IMR-90 (cell line): ENCODE results near the gene ZNF521. TPM values are rescaled to one million over a fixed set of nuclear protein-coding genes. Genes with fewer than 3 reads are reported as not detected.
A peak's percentile ranks its signal among the peaks of the same experiment; 100 is the strongest.

ENCODE experiments used
- ATAC-seq: fragments of 200-7000 bp; cut with Tn5 transposase; 2 replicates; pipeline ENCODE4 v1.9.1; 2020; ENCODE audit warnings: low read depth, mild to moderate bottlenecking, moderate library complexity
- BruUV-seq: library from RNA; stranded (reverse); fragments of 400-500 nt; replicated peaks from 2 replicates; lab custom pipeline; 2021; lab: Mats Ljungman, UMichigan
- CTCF ChIA-PET: fragments of 300-600 bp; formaldehyde crosslinking; extraction: SDS; loops from one replicate; lab custom pipeline; 2021; ENCODE audit warnings: antibody characterized with exemption; lab: Yijun Ruan, JAX
- POLR2A ChIA-PET: fragments of 300-600 bp; sonication (Branson Sonifier 250); formaldehyde crosslinking; loops from one replicate; lab custom pipeline; 2022; ENCODE audit warnings: antibody characterized with exemption; ENCODE audit not compliant: unreplicated experiment; lab: Charles Lee
- DNase-seq: peaks from one replicate; pipeline ENCODE4 v3.0.0; 2013
- H2AFZ ChIP-seq: replicated peaks from 2 replicates; pipeline ENCODE3; 2013; ENCODE audit warnings: low read length, mild to moderate bottlenecking; ENCODE audit not compliant: poor library complexity
- H2AK5ac ChIP-seq: 2 replicates; pipeline ENCODE4 v1.6.1; 2013; ENCODE audit warnings: low read depth, low read length, inconsistent platforms
- H2AK9ac ChIP-seq: replicated peaks from 2 replicates; pipeline ENCODE3; 2013; ENCODE audit warnings: mild to moderate bottlenecking, low read depth, low read length, moderate library complexity; ENCODE audit not compliant: poor library complexity
- H2BK120ac ChIP-seq: 2 replicates; pipeline ENCODE4 v1.6.1; 2013; ENCODE audit warnings: low read depth, low read length, inconsistent platforms
- H2BK15ac ChIP-seq: 3 replicates; pipeline ENCODE4 v1.6.1; 2013; ENCODE audit warnings: low read depth, low read length, inconsistent platforms
- H2BK20ac ChIP-seq: 2 replicates; pipeline ENCODE4 v1.6.1; 2013; ENCODE audit warnings: low read depth, mild to moderate bottlenecking, inconsistent platforms, low read length, moderate library complexity
- H2BK5ac ChIP-seq: 2 replicates; pipeline ENCODE4 v1.6.1; 2013; ENCODE audit warnings: mild to moderate bottlenecking, low read depth, low read length, inconsistent platforms; ENCODE audit not compliant: poor library complexity, severe bottlenecking
- H3K14ac ChIP-seq: replicated peaks from 2 replicates; pipeline ENCODE4 v1.6.1; 2013; ENCODE audit warnings: low read depth, low read length, inconsistent platforms
- H3K18ac ChIP-seq: 2 replicates; pipeline ENCODE4 v1.6.1; 2013; ENCODE audit warnings: low read depth, low read length, control low read depth
- H3K23ac ChIP-seq: 2 replicates; pipeline ENCODE4 v1.6.1; 2013; ENCODE audit warnings: low read depth, low read length, inconsistent platforms
- H3K27ac ChIP-seq: 2 replicates; pipeline ENCODE4 v1.5.1; 2013; ENCODE audit warnings: mild to moderate bottlenecking, control low read depth, low read length; ENCODE audit not compliant: insufficient read depth
- H3K27me3 ChIP-seq: 2 replicates; pipeline ENCODE4 v1.6.1; 2013; ENCODE audit warnings: low read length; ENCODE audit not compliant: control insufficient read depth, insufficient read depth
- H3K36me3 ChIP-seq: 2 replicates; pipeline ENCODE4 v1.6.1; 2013; ENCODE audit warnings: low read length, mixed read lengths; ENCODE audit not compliant: control insufficient read depth, insufficient read depth
- H3K4ac ChIP-seq: 2 replicates; pipeline ENCODE4 v1.6.1; 2013; ENCODE audit warnings: low read depth, low read length, inconsistent platforms
- H3K4me1 ChIP-seq: 2 replicates; pipeline ENCODE4 v1.6.1; 2013; ENCODE audit warnings: low read length, mixed read lengths; ENCODE audit not compliant: control insufficient read depth, insufficient read depth
- H3K4me2 ChIP-seq: 2 replicates; pipeline ENCODE4 v1.6.1; 2013; ENCODE audit warnings: low read depth, mild to moderate bottlenecking, control low read depth, low read length, moderate library complexity
- H3K4me3 ChIP-seq: 2 replicates; pipeline ENCODE4 v1.5.1; 2013; ENCODE audit warnings: low read depth, mild to moderate bottlenecking, control low read depth, low read length, moderate library complexity; ENCODE audit not compliant: insufficient read depth
- H3K56ac ChIP-seq: 2 replicates; pipeline ENCODE4 v1.6.1; 2013; ENCODE audit warnings: low read length, inconsistent platforms; ENCODE audit not compliant: insufficient read depth; ENCODE audit errors: extremely low read depth
- H3K79me1 ChIP-seq, 2 experiments: 2 replicates each; pipeline ENCODE4 v1.6.1; 2013; ENCODE audit warnings: low read length in 2 of 2, inconsistent platforms in 1 of 2, low read depth in 1 of 2
- H3K9ac ChIP-seq: 2 replicates; pipeline ENCODE4 v1.6.1; 2013; ENCODE audit warnings: low read depth, low read length, control low read depth
- H3K9me1 ChIP-seq: 2 replicates; pipeline ENCODE4 v1.6.1; 2013; ENCODE audit warnings: low read length, inconsistent platforms; ENCODE audit not compliant: insufficient read depth
- H3K9me3 ChIP-seq: 2 replicates; pipeline ENCODE4 v1.6.1; 2013; ENCODE audit warnings: low read length; ENCODE audit not compliant: control insufficient read depth, insufficient read depth
- H4K20me1 ChIP-seq: 2 replicates; pipeline ENCODE4 v1.6.1; 2013; ENCODE audit warnings: low read length, inconsistent platforms; ENCODE audit not compliant: insufficient read depth
- H4K5ac ChIP-seq: 2 replicates; pipeline ENCODE4 v1.6.1; 2013; ENCODE audit warnings: mild to moderate bottlenecking, low read depth, low read length, control low read depth
- H4K8ac ChIP-seq, 2 experiments: 2 replicates each; pipeline ENCODE4 v1.6.1; 2013; ENCODE audit warnings: low read depth in 2 of 2, low read length in 2 of 2, control low read depth in 1 of 2, inconsistent platforms in 1 of 2
- H4K91ac ChIP-seq: 2 replicates; pipeline ENCODE4 v1.6.1; 2013; ENCODE audit warnings: low read depth, low read length, inconsistent platforms; ENCODE audit not compliant: insufficient read depth
- CEBPB ChIP-seq: IDR thresholded peaks from 2 replicates; pipeline ENCODE4 v1.6.1; 2012; ENCODE audit warnings: low read depth, low read length, improper control_type of control experiment
- ELK1 ChIP-seq: fragments of 150-350 bp; IDR thresholded peaks from 2 replicates; pipeline ENCODE4 v1.6.1; 2016; ENCODE audit warnings: low read depth, mild to moderate bottlenecking, low read length, moderate library complexity, borderline replicate concordance
- MAFK ChIP-seq: IDR thresholded peaks from 2 replicates; pipeline ENCODE4 v1.6.1; 2012; ENCODE audit warnings: low read depth, low read length, improper control_type of control experiment
- MAZ ChIP-seq: IDR thresholded peaks from 2 replicates; pipeline ENCODE4 v1.6.1; 2012; ENCODE audit warnings: low read depth, mild to moderate bottlenecking, low read length, improper control_type of control experiment, moderate library complexity, borderline replicate concordance
- SMC3 ChIP-seq: fragments of 150-350 bp; IDR thresholded peaks from 2 replicates; pipeline ENCODE4 v1.6.1; 2016; ENCODE audit warnings: low read depth, mild to moderate bottlenecking, antibody characterized with exemption, low read length, moderate library complexity
- WGBS, 2 experiments: methylation state at CpG; one replicate each; pipeline versions ENCODE4 v1.1.5 to v1.1.7; 2013; ENCODE audit warnings: missing lambda C conversion rate in 2 of 2; ENCODE audit not compliant: insufficient read length in 1 of 2; ENCODE audit errors: extremely low coverage in 2 of 2; 5-methylcytosine and 5-hydroxymethylcytosine counted together
- dilution Hi-C: fragments of 300-500 bp; cut with HindIII; formaldehyde crosslinking; loops from one replicate; pipeline ENCODE4 v1.14.3; 2018; ENCODE audit warnings: low sequenced_read_pairs; ENCODE audit not compliant: unreplicated experiment
- in situ Hi-C: fragments of 300-500 bp; cut with MboI; formaldehyde crosslinking; loops from 3 replicates; pipeline ENCODE4 v1.14.3; 2019; ENCODE audit warnings: low sequenced_read_pairs, inconsistent platforms, mixed read lengths
- intact Hi-C: fragments of 100-400 bp; cut with micrococcal nuclease; formaldehyde crosslinking; loops from 2 replicates; pipeline ENCODE4 v1.10.0; 2022
- polyA plus RNA-seq, 3 experiments: library from polyadenylated mRNA; depleted of rRNA; stranded (reverse); fragments of >200 nt; gene quantifications; 2 replicates each; pipeline ENCODE4 v1.2.3, GENCODE V29; 2012; ENCODE audit warnings: low replicate concordance in 1 of 3
- total RNA-seq: library from RNA; depleted of rRNA; stranded (reverse); fragments of >200 nt; gene quantifications from 2 replicates; pipeline ENCODE4 v1.2.3, GENCODE V29; 2012

ZNF521 gene
- total and polyA plus RNA-seq, 2 of the 4 experiments (the other 2 are of a cell fraction), result 21.5 to 59.3 TPM

GRCh38 chr18:25284861-25285550 is 67.0 kb downstream of the ZNF521 start:
- Histone ChIP-seq H4K8ac (no peak overlapping the region), H3K4ac (no peak overlapping the region), H3K9me1 (peaks cover 7% of the 10 kb centered on the region), H2BK20ac (no peak overlapping the region), H3K4me1 (peaks cover 20% of the 10 kb centered on the region), H3K23ac (no peak overlapping the region), H3K9me3 (no peaks in the 10 kb centered on the region), H4K91ac (no peak overlapping the region), H3K27me3 (no peaks in the 10 kb centered on the region), H3K79me1 (peaks cover 26 to 39% of the 10 kb centered on the region in 2 experiments), H3K4me2 (peak overlapping the region; percentile 29; the same call in 1 of the 2 replicates), H2AK5ac (no peak overlapping the region), H3K27ac (no peak overlapping the region), H2AK9ac (no peak overlapping the region), H3K36me3 (peaks cover 6% of the 10 kb centered on the region), H2BK5ac (no peak overlapping the region), H3K18ac (no peak overlapping the region), H2BK120ac (no peak overlapping the region), H3K4me3 (no peak overlapping the region), H3K9ac (no peak overlapping the region), H4K20me1 (peaks cover 5% of the 10 kb centered on the region; the same call in 1 of the 2 replicates), H3K56ac (no peak overlapping the region), H3K14ac (no peak overlapping the region; the same call in 1 of the 2 replicates), H4K5ac (no peak overlapping the region), H2BK15ac (no peak overlapping the region), H2AFZ (no peak overlapping the region)
- intact Hi-C loops, result loop anchor here (5.0 kb wide), 1 partner anchor 53 kb away; no protein-coding TSS in a partner anchor
- WGBS, 2 experiments, result no CpG with 5 or more reads among the region's 10 CpGs
- DNase-seq, result peak; percentile 41
- no TSS peak for BruUV-seq
- ATAC-seq, result peak; percentile 45
- ChIA-PET CTCF (interaction anchor here (0.6 to 1.7 kb wide), 2 partner anchors 8 to 363 kb away, joined by 3 to 4 read pairs; no protein-coding TSS in a partner anchor), POLR2A (interaction anchor here (0.8 kb wide), 1 partner anchor 508 kb away, joined by 8 read pairs; no protein-coding TSS in a partner anchor)
- peak; percentile 68; the same call in 1 of the 2 replicates for TF ChIP-seq CEBPB
- no peak for TF ChIP-seq MAFK
- TF ChIP-seq SMC3, result no peak
- TF ChIP-seq MAZ, result no peak
- TF ChIP-seq ELK1, result no peak
- dilution Hi-C loops, result no loop called here
- in situ Hi-C loops, result no loop called here
